Keratinocyte (primary cell): Measurements from ENCODE around the gene AKAP13. TPM values are rescaled to one million over a fixed set of nuclear protein-coding genes. Genes with fewer than 3 reads are reported as not detected.

Experiments used
- DNase-seq: peaks from one replicate; pipeline ENCODE4 v3.0.0-alpha.2; 2011; ENCODE audit warnings: low read depth, missing footprints, low spot score
- FAIRE-seq: peaks from 2 replicates; lab custom pipeline; 2011; peaks lifted over from hg19 to GRCh38; lab: Jason Lieb, UNC
- H2AFZ ChIP-seq: 2 replicates; pipeline ENCODE4 v1.6.0; 2012; ENCODE audit warnings: low read length, control low read depth, inconsistent platforms; ENCODE audit not compliant: control insufficient read depth
- H3K27ac ChIP-seq: 2 replicates; pipeline ENCODE4 v1.5.1; 2011; ENCODE audit warnings: low read length; ENCODE audit not compliant: control insufficient read depth, insufficient read depth
- H3K27me3 ChIP-seq: 3 replicates; pipeline ENCODE4 v1.6.0; 2011; ENCODE audit warnings: low read length; ENCODE audit not compliant: control insufficient read depth, insufficient read depth; ENCODE audit errors: extremely low read depth
- H3K36me3 ChIP-seq, 2 experiments: 2 replicates in 1 of 2; 3 replicates in 1 of 2; pipeline ENCODE4 v1.5.1; 2011; ENCODE audit warnings: low read length in 2 of 2, mild to moderate bottlenecking in 1 of 2; ENCODE audit not compliant: control insufficient read depth in 2 of 2, insufficient read depth in 2 of 2; ENCODE audit errors: extremely low read depth in 1 of 2
- H3K4me1 ChIP-seq: 3 replicates; pipeline ENCODE4 v1.5.1; 2011; ENCODE audit warnings: low read length; ENCODE audit not compliant: control insufficient read depth, insufficient read depth; ENCODE audit errors: extremely low read depth
- H3K4me2 ChIP-seq: 3 replicates; pipeline ENCODE4 v1.6.0; 2011; ENCODE audit warnings: low read depth, low read length; ENCODE audit not compliant: control insufficient read depth, insufficient read depth; ENCODE audit errors: extremely low read depth
- H3K4me3 ChIP-seq, 3 experiments: fragments of 200-600 bp in 1 of 3; sonication (generic) in 1 of 3; 2 replicates in 2 of 3; 3 replicates in 1 of 3; pipeline ENCODE4 v1.5.1; 2011 to 2016; ENCODE audit warnings: low read length in 3 of 3, mild to moderate bottlenecking in 3 of 3, control low read depth in 2 of 3, inconsistent platforms in 1 of 3, low read depth in 1 of 3, mixed read lengths in 1 of 3, mixed run types in 1 of 3, moderate library complexity in 1 of 3; ENCODE audit not compliant: control insufficient read depth in 2 of 3, insufficient read depth in 2 of 3; ENCODE audit errors: extremely low read depth in 1 of 3
- H3K79me2 ChIP-seq: 2 replicates; pipeline ENCODE4 v1.6.0; 2012; ENCODE audit warnings: low read length; ENCODE audit not compliant: control insufficient read depth, insufficient read depth
- H3K9ac ChIP-seq: 3 replicates; pipeline ENCODE4 v1.6.0; 2011; ENCODE audit warnings: low read length; ENCODE audit not compliant: control insufficient read depth, insufficient read depth; ENCODE audit errors: extremely low read depth
- H3K9me1 ChIP-seq: 3 replicates; pipeline ENCODE4 v1.6.0; 2011; ENCODE audit warnings: low read length; ENCODE audit not compliant: control insufficient read depth, insufficient read depth; ENCODE audit errors: extremely low read depth
- H3K9me3 ChIP-seq: 2 replicates; pipeline ENCODE4 v1.5.1; 2012; ENCODE audit warnings: low read depth, low read length; ENCODE audit not compliant: control insufficient read depth
- H4K20me1 ChIP-seq: 3 replicates; pipeline ENCODE4 v1.6.0; 2011; ENCODE audit warnings: low read length; ENCODE audit not compliant: control insufficient read depth, insufficient read depth; ENCODE audit errors: extremely low read depth
- EZH2 ChIP-seq: IDR thresholded peaks from one replicate; pipeline ENCODE4 v1.6.1; 2012; ENCODE audit warnings: inconsistent platforms, mild to moderate bottlenecking, low read length, moderate library complexity
- dilution Hi-C: fragments of 300-500 bp; cut with MboI; formaldehyde crosslinking; loops from one replicate; pipeline ENCODE4 v1.7.0; 2020; ENCODE audit warnings: low sequenced_read_pairs; ENCODE audit not compliant: extremely low pct_ligation_motif_present
- polyA plus RNA-seq, 5 experiments: library from polyadenylated mRNA; depleted of rRNA in 3 of 5; stranded (reverse) in 3 of 5; stranded (forward) in 1 of 5; unstranded in 1 of 5; fragments of >200 nt; gene quantifications; 1 replicate in 1 of 5; 2 replicates in 3 of 5; 3 replicates in 1 of 5; pipeline versions ENCODE4 v1.2.1 to v1.2.3, GENCODE V29; 2011 to 2012; ENCODE audit warnings: missing spikeins in 2 of 5, low read depth in 1 of 5, low replicate concordance in 1 of 5
- TF ChIP-seq, protein P1 (sequence below), 3 experiments: IDR thresholded peaks in 1 of 3; conservative IDR thresholded peaks in 1 of 3; optimal IDR thresholded peaks in 1 of 3; 2 replicates in 2 of 3; 3 replicates in 1 of 3; pipeline versions ENCODE3 to v1.5.1; 2011; ENCODE audit warnings: low read length in 3 of 3, mild to moderate bottlenecking in 3 of 3, moderate library complexity in 2 of 3, control low read depth in 1 of 3, inconsistent platforms in 1 of 3; ENCODE audit not compliant: insufficient read depth in 2 of 3; ENCODE audit errors: extremely low read depth in 1 of 3

AKAP13 gene
- polyA plus RNA-seq, 1 donor (not counting 4 experiments of a cell fraction or from before 2014, with no cell fraction given), result 16.7 TPM

DNA sequence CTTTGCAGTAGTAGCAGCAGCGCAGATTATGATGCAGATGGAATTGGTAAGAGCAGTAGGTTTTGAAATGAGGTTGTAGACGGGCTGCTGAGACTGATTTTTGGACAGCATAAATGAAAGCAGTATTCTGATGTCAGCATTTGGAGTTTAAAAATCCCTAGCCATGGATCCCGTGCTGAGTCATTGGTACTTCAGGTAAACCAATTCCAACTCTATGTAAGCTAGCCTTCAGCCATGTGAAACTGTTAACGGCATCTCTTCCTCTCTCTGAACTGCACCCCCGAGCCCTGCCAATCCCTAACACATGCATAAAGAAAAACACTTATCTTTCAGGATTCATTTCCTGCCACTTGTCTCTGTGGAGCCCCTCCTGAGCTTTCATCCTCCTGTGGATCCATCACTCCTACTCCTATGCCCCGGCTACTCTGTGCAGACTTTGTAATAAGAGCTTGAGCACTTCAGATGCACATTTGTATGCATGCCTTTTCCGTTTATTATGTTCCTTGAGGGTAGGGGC, 119.0 kb downstream of the AKAP13 start:
- DNase-seq (no peak), FAIRE-seq (peak; percentile 70)
- H2AFZ ChIP-seq, result no peak overlapping the region
- no peaks in the 10 kb centered on the region for H3K9me3 ChIP-seq
- no peak overlapping the region for H3K9ac ChIP-seq
- no peaks in the 10 kb centered on the region for H3K9me1 ChIP-seq
- dilution Hi-C loops, result no loop called here
- H3K36me3 ChIP-seq, result no peaks in the 10 kb centered on the region
- no peaks in the 10 kb centered on the region for H4K20me1 ChIP-seq
- no peak overlapping the region for H3K4me3 ChIP-seq
- peaks cover 58% of the 10 kb centered on the region for H3K79me2 ChIP-seq
- H3K4me2 ChIP-seq, result no peak overlapping the region
- H3K27ac ChIP-seq, result no peak overlapping the region
- no peak for TF ChIP-seq EZH2
- TF ChIP-seq, protein P1, sequence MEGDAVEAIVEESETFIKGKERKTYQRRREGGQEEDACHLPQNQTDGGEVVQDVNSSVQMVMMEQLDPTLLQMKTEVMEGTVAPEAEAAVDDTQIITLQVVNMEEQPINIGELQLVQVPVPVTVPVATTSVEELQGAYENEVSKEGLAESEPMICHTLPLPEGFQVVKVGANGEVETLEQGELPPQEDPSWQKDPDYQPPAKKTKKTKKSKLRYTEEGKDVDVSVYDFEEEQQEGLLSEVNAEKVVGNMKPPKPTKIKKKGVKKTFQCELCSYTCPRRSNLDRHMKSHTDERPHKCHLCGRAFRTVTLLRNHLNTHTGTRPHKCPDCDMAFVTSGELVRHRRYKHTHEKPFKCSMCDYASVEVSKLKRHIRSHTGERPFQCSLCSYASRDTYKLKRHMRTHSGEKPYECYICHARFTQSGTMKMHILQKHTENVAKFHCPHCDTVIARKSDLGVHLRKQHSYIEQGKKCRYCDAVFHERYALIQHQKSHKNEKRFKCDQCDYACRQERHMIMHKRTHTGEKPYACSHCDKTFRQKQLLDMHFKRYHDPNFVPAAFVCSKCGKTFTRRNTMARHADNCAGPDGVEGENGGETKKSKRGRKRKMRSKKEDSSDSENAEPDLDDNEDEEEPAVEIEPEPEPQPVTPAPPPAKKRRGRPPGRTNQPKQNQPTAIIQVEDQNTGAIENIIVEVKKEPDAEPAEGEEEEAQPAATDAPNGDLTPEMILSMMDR (optimal IDR thresholded peaks at IDR 0.05 in 1 of 3, IDR thresholded peaks at IDR 0.05 in 1 of 3, conservative IDR thresholded peaks at IDR 0.05 in 1 of 3; ENCODE audit: extremely low read depth in 1 of 3, insufficient read depth in 2 of 3, low read length in 3 of 3), result no peak
- H3K27me3 ChIP-seq, result no peaks in the 10 kb centered on the region
- H3K4me1 ChIP-seq, result peaks cover 8% of the 10 kb centered on the region

GRCh38 chr15:85500060-85500708, 119.8 kb downstream of the AKAP13 start:
- Histone ChIP-seq H3K79me2 (peaks cover 56% of the 10 kb centered on the region), H3K4me2 (no peak overlapping the region)

More at GRCh38 chr15:85500060-85500708, 119.8 kb downstream of the AKAP13 start:
- Histone ChIP-seq H3K36me3 (no peaks in the 10 kb centered on the region), H3K27ac (no peak overlapping the region), H3K9me3 (no peaks in the 10 kb centered on the region), H3K9me1 (no peaks in the 10 kb centered on the region), H2AFZ (no peak overlapping the region), H3K4me3 (no peak overlapping the region), H4K20me1 (no peaks in the 10 kb centered on the region), H3K4me1 (peaks cover under 1% of the 10 kb centered on the region), H3K27me3 (no peaks in the 10 kb centered on the region), H3K9ac (no peak overlapping the region)
- TF ChIP-seq, protein P1 (optimal IDR thresholded peaks at IDR 0.05 in 1 of 3, IDR thresholded peaks at IDR 0.05 in 1 of 3, conservative IDR thresholded peaks at IDR 0.05 in 1 of 3; ENCODE audit: extremely low read depth in 1 of 3, insufficient read depth in 2 of 3, low read length in 3 of 3), result no peak
- no peak for TF ChIP-seq EZH2
- no peak for FAIRE-seq
- dilution Hi-C loops, result no loop called here
- no peak for DNase-seq
